NB4 (cell line): ENCODE results near the gene EIF2A.

Source experiments
- DNase-seq: peaks from one replicate; pipeline ENCODE4 v3.0.0; 2010; ENCODE audit warnings: low read depth
- H3K4me3 ChIP-seq: one replicate; pipeline ENCODE4 v1.5.1; 2011; ENCODE audit warnings: mild to moderate bottlenecking, low read depth, low read length, moderate library complexity
- CTCF ChIP-seq: IDR thresholded peaks from one replicate; pipeline ENCODE4 v1.5.1; 2012; ENCODE audit warnings: low read depth, low read length
- MYC ChIP-seq: IDR thresholded peaks from 2 replicates; pipeline ENCODE4 v1.6.1; 2011; ENCODE audit warnings: low read depth, low read length
- POLR2A ChIP-seq: IDR thresholded peaks from 2 replicates; pipeline ENCODE4 v1.6.1; 2011; ENCODE audit warnings: mild to moderate bottlenecking; ENCODE audit not compliant: insufficient read length; ENCODE audit errors: extremely low read depth
- TF ChIP-seq, protein P1 (sequence below): IDR thresholded peaks from 2 replicates; pipeline ENCODE4 v1.6.1; 2011; ENCODE audit warnings: low read depth, low read length

The EIF2A gene

GRCh38 chr3:150626148-150626930 is 79.8 kb downstream of the EIF2A start:
- TF ChIP-seq CTCF = no peak
- no peak for TF ChIP-seq POLR2A
- TF ChIP-seq, protein P1, sequence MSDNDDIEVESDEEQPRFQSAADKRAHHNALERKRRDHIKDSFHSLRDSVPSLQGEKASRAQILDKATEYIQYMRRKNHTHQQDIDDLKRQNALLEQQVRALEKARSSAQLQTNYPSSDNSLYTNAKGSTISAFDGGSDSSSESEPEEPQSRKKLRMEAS = no peak
- TF ChIP-seq MYC = no peak
- H3K4me3 ChIP-seq = no peak overlapping the region
- no peak for DNase-seq

GRCh38 chr3:150627557-150627956 is 81.0 kb downstream of the EIF2A start:
- H3K4me3 ChIP-seq = no peak overlapping the region
- TF ChIP-seq MYC (no peak), POLR2A (no peak), CTCF (no peak)
- TF ChIP-seq, protein P1 = no peak
- DNase-seq = no peak

GRCh38 chr3:150631515-150632221 is 85.1 kb downstream of the EIF2A start:
- no peak for TF ChIP-seq CTCF
- no peak for TF ChIP-seq MYC
- no peak for TF ChIP-seq POLR2A
- TF ChIP-seq, protein P1 = no peak
- no peak for DNase-seq
- no peak overlapping the region for H3K4me3 ChIP-seq

DNA sequence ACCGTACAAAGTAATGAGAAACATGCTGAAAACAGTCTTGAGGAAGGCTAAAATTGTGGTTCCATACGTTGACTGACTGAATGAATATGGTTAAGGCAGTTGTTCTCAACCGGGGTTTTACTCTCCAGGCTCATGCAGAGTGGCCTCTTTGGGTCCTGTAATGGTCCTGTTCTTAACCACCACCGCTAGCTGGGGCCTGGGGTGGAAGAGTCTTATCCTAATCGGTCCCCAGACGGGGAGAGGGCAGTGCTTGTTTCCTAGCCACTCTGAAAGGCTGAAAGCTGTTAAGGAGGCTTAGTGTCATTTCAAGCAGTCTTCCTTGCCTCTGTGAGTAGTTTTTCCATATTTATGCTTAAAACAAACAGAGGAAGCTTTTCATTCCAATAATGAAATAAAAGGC is 88.5 kb downstream of the EIF2A start:
- TF ChIP-seq, protein P1 = no peak
- TF ChIP-seq POLR2A = no peak
- TF ChIP-seq CTCF = no peak
- no peak for TF ChIP-seq MYC
- DNase-seq = peak; percentile 6
- H3K4me3 ChIP-seq = no peak overlapping the region

GRCh38 chr3:150635526-150635925 is 88.9 kb downstream of the EIF2A start:
- no peak for TF ChIP-seq MYC
- no peak for TF ChIP-seq CTCF
- TF ChIP-seq, protein P1 = no peak
- TF ChIP-seq POLR2A = no peak
- peak; percentile 55 for DNase-seq
- H3K4me3 ChIP-seq = no peak overlapping the region
